HG03103 (cell line): Measurements from ENCODE around the gene BRAT1.
"Not testable (repeated sequence)": the region's sequence is repeated elsewhere in the genome, so short reads cannot be mapped to it uniquely, and the experiment has no call there.

Source experiments
- ATAC-seq: cut with Tn5 transposase; IDR thresholded peaks from one replicate; pipeline ENCODE4 v1.9.1; 2021; ENCODE audit warnings: low read depth; ENCODE audit not compliant: unreplicated experiment

Gene BRAT1

DNA sequence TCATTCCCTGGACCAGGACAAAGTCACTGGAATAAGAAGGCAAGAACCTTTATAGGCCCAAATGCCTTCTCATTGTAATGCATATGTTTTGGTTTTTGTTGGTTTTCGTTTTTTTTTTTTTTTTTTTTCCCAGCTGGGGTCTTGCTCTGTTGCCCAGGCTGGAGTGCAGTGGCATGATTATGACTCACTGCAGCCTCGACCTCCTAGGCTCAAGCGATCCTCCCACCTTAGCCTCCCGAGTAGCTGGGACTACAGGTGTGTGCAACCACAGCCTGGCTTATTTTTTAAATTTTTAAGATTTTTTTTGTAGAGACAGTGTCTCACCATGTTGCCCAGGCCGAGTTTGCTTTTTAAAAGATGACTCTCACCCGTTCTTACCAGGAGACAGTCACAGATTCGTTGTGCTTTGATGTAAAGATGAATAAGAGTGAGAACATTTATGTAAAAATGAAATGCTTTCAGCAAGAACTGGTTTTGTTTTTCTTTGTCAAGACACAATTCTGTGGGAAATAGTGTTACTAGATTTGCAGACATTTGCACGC is 11.1 kb upstream of the BRAT1 start:
- peak; percentile 36 for ATAC-seq

DNA sequence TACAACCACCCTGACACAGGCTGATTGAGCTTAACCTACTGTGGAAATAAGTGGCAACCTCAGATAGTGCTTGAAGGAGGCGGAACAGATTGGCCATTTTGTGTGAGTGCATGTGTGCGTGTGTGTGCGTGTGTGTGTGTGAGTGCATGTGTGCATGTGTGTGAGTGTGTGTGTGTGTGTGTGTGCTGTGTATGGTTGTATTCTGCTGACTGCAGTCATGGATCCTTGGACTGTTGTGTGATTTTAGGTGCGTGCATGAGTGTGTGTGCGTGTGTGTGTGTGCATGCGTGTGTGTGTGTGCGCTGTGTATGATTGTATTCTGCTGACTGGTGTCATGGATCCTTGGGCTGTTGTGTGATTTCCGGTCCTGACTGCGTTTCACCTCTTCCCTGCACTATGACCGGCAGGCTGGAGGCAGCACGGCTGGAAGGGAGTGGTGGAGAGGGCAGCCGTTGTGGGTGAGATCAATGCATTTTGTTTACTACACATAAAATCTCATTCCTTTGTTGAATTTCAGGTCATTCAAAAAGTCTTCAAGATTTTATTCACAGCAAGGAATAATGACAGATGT is 9.7 kb upstream of the BRAT1 start:
- no peak for ATAC-seq

DNA sequence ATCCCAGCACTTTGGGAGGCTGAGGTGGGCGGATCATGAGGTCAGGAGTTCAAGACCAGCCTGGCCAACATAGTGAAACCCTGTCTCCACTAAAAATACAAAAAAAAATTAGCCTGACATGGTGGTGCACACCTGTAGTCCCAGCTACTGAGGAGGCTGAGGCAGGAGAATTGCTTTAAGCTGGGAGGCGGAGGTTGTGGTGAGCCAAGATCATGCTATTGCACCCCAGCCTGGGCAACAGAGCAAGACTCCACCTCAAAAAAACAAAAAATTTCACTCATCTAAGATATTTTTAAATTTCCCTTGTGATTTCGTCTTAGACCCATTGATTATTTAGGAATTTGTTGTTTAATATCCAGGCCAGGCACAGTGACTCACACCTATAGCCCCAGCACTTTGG is 8.6 kb upstream of the BRAT1 start:
- ATAC-seq, result not testable (repeated sequence)

DNA sequence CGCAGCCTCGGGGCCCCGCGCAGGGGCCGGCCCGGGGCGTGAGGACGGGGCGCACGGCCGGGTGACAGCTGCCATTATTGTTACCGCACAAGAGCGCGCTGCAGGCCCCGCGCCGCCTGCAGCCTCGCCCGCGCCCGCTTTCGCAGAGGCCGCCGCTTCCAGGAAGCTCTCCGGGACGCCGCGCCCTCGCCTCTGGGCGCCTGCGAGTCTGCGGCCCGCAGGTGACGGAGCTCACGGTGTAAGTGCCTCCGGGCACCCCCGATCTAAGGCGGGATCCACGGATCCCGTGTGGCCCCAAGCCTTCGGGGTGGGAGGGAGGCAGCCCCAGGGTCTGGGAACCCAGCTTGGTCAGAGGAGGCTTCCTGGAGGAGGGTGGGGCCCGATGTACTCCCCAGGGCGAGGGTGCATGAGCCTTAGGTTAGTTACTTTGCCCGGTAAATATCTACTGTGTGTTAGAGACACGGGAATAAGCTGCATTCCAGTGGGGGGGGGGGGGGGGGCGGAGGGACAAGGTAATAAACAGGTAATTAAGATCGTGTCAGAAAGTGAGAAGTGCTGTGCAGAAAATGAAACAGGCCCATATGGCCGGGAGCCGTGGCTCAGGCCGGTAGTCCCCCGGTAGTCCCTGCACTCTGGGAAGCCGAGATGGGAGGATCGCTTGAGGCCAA is 4.1 kb upstream of the BRAT1 start:
- peak; percentile 14 for ATAC-seq

DNA sequence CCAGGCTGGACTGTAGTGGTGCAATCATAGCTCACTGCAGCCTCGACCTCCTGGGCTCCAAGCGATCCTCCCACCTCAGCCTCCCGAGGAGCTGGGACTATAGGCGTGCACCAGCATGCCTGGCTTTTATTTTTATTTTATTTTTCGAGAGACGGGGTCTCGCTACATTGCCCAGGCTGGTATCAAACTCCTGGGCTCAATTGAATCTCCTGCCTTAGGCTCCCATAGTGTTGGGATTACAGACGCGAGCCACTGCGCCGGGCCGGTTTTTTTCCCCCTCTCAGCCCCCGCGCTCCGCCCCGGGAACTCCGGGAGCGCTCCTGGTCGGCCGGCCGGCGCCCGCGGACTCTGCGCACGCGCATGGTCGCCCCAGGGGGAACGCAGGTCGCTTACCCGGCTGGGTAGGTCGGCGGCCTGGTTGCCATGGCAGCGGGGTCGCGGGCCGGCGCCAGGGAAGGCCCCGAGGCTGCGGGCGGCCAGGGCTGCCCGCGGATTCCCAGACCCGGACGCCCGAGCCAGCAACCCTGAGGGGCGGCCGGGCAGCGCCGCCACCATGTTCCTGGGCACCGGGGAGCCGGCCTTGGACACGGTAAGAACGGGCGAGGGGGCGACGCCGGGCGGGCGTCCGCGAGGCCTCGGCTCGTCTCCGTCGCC is 3.4 kb upstream of the BRAT1 start, which contains the start of gene IQCE:
IQCE (plus strand) TSS at position 351 of the 654 bp plus-strand sequence; CDS start at position 554, 203 bp downstream.
- ATAC-seq, result peak; percentile 64

DNA sequence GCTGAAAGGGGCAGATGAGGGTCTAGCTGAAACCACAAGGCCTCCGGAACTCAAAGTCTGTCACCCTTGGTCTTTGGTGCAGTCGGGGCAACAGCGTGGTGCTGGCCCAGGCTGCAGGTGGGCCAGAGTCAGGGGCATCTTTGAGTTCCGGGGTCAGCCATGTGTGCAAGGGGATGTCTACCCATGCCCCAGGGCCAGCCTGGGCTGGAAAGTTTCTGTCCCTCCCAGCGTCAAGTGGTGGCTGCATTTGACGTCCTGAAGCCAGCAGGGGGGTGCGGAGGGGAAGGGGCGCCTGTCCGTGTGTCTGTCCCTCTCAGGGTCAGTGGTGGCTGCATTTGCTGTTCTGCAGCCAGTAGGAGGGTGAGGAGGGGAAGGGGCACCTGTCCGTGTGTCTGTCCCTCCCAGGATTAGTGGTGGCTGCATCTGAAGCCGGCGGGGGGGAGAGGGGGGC is 638 bp downstream of the BRAT1 start:
- no peak for ATAC-seq

DNA sequence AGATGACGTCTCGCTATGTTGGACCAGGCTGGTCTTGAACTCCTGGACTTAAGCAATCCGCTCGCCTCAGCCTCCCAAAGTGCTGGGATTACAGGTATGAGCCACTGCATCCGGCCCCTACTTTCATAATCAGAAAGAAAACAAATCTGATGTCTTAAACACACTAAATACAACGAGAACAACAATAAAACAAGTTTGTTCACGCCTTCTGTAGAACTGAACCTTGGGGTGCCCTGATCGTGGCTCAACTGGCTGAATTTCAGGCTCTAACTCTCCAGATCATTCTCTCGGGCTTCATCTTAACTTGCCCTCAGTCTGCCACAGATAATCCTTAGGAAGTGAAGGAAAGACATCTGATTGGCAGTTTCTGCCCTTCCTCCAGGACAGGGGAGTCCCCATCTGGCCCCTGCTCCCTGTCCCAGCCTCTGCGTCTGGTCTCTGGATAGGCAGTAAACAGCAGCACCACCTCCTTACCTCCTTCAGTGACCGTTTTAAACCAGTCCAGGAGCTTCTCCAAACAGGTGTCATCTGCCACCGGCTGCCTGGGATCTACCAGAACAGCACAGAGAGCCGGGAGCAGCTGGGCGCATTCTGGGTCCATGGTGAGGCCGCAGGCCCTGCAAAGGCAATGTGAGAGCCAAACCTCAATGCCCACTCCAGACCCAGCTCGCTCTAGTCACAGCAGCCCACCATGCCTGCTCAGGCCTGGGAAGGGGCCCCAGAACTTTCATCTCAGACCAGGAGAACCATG is 1.3 kb downstream of the BRAT1 start:
- no peak for ATAC-seq

DNA sequence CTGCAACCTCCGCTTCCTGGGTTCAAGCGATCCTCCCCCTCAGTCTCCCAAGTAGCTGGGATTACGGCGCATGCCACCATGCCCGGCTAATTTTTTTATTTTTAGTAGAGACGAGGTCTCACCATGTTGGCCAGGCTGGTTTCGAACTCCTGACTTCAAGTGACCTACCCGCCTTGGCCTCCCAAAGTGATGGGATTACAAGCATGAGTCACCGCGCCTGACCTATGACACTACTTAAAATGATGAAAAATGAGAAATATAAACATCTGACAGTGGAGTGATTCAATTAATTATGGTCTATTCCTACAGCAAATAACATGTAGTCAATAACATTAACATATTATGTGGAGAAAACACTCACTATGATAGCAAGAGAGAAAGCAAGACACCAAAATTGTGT is 2.2 kb downstream of the BRAT1 start:
- no peak for ATAC-seq

DNA sequence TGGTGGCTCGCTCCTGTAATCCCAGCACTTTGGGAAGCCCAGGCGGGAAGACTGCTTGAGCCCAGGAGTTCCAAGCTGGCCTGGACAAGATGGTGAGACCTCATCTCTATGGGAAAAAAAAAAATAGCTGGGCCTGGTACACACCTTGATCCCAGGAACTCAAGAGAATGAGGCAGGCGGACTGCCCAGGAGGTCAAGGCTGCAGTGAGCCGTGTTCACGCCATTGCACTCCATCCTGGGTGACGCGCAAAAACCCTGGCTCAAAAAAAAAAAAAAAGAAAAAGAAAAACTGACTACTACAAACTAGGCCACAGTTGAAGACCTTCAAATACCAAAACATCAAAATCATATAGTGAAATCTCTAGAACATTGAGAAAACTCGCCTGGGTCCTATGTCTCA is 3.9 kb downstream of the BRAT1 start:
- no peak for ATAC-seq

DNA sequence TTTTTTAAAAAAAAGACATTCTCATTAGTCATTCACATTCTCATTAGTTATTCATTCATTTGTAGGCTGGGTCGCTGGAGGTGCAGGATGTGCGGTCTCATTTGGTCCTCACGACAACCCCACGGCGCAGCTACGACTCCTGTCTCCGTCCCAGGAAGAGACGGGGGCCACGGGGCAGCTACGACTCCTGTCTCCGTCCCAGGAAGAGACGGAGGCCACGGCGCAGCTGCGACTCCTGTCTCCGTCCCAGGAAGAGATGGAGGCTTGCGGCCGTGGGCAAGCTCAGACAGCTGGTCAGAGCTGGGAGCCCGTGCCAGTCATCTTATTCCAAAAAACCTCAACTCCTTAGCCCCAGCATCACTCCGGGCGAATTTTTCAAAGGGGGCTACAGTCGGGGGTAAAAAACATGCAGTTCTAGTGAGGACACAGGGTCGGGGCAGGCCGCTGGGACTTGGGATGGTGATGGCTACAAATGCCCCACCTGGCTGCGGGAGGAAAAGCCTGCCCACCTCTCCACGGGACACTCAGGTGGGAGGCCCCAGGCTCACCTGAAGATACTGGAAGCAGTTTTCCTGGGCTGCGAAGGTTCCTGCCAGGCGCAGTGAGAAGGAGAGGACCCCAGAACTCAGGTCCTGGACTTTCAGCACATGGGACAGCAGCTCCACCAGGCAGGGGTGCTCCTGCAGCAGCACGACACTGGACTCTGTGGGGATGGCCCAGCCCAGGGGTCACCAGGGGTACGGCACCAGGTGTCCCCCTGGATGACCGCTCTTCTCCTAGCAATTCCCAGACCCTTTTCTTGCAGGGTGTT is 8.3 kb downstream of the BRAT1 start:
- no peak for ATAC-seq

DNA sequence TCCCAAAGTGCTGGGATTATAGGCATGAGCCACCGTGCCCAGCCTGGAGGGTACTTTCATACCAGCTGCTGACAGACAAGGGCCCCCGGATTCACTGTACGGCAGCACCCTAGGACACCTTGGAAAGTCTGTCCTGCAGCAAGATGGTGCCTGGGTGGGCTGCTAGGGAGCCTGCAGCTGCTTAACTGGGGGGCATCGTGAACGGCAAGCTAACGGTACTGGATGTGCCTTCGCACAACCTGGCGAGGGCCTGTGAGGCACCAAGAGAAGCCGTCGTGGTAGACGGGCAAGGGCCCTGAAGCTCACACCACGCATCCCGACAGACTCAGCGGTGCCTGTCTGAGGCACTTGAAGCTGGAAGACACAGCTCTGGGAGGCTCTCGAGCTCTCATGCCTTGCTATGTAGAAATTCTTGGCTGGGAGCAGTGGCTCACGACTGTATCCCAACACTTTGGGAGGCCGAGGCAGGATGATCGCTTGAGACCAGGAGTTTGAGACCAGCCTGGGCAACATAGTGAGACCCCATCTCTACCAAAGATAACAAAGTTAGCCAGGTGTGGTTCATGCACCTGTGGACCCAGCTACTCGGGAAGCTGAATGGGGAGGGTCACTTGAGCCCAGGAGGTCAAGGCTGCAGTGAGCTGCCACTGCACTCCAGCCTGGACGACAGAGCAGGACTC is 9.4 kb downstream of the BRAT1 start:
- no peak for ATAC-seq

DNA sequence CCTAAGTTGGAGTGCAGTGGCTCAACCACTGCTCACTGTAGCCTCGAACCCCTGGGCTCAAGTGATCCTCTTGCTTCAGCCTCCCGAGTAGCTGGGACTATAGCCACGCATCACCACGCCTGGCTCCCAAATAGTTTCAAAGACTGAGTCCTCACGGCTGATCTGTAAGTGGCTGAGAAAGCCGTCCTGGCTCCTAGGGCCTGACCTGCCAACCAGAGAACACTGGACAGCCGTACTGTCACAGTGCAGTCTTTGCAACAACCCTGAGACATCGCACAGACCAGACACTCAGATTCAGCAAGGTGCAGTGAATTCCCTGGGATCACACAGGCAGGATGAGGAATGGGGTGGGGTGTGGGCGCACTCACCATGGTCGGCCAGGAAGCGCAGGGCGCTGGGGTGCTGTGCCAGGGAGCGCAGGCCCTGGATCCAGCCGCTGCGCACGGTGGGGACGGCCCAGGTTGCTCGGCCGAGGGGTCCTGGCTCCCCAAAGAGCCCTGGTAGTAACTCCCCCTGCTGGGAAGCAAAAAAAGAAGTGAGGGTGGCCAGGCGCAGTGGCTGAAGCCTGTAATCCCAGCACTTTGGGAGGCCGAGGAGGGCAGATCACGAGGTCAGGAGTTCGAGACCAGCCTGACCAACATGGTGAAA is 10.7 kb downstream of the BRAT1 start:
- ATAC-seq, result no peak

DNA sequence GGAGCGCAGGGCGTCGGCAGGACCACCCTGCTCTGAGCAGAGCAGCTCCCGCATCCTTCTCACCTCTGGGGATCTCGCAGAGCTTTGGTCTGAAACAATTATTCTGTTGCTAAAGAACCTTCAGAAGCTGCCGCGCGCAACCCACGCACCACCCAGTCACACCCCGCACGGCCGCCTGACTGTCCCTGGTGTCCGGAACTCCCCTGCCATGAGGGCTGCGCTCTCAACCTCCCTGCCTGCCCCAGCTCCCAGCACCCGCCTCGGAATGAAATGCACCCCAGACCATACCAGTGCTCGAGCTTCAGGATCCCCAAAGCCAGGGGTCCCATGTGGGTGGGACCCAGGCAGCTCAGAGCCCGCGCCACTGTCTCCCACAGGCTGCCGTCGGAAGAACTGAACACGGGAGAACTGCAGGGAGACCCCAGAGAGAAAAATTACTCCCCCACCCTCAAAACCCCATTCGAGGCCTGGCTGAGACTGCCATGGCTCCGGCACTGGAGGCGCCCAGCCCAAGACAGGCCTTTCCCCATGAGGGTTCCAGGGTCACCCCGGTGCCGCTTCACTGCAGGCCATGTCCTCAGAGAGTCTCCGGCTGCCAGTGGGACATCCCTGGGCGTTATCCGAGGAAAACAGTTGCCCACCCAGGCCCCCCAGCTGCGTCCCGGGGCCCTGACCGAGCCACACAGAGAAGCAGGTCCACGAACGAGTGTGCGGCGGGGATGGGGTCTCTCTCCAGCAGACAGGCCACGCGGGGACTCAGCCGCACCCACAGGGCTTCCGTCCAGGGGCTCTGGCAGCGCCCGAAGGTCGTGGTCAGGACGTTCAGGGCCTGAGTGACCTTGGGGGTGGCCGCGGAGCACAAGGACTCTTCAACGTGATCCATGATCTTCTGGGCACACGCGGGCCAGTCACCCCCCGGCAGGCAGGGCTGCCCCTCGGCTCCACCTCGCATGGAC is 12.1 kb downstream of the BRAT1 start:
- ATAC-seq, result no peak

DNA sequence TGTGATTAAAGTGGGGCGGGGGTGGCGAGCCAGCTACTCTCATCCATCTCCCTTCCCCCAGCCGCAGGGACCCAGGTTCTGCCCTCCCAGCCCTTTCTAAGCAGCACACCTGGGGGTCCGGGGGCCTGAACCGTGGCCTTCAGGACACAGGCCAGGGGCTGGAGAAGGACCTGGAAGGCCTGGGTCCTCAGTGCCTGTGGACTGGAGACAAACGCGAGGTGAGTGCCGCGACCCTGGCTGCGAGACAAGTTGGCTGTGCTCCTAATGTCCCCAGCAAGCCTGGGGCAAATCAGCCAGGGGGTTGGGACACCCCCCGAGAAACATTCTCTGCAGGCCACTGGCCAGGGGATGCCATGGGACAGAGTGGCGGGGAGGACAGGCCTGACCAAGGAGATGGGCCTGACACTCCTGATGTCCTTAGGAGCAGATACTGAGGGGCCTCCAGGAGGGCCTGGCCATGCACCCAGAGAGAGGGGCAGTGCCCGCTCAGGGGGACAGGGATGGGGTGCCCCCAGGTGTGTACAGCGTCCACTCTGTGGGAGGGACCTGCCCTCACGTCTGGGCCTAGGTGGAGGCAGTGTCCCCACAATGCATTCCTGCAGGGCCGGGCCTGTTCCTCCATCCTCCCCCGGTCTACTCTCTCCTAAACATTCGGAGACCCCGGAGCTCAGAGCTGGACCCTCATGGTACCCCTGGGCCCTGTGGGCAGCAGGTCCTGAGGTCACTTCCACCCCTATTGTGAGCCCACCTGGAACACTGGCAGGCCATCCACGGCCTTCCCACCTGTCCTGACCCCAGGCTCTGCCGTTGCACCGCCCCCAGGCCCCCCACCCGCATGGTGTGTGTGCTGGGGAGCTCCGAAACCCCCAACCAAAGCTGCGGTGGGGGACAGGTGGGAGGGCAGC is 13.1 kb downstream of the BRAT1 start:
- ATAC-seq, result no peak

DNA sequence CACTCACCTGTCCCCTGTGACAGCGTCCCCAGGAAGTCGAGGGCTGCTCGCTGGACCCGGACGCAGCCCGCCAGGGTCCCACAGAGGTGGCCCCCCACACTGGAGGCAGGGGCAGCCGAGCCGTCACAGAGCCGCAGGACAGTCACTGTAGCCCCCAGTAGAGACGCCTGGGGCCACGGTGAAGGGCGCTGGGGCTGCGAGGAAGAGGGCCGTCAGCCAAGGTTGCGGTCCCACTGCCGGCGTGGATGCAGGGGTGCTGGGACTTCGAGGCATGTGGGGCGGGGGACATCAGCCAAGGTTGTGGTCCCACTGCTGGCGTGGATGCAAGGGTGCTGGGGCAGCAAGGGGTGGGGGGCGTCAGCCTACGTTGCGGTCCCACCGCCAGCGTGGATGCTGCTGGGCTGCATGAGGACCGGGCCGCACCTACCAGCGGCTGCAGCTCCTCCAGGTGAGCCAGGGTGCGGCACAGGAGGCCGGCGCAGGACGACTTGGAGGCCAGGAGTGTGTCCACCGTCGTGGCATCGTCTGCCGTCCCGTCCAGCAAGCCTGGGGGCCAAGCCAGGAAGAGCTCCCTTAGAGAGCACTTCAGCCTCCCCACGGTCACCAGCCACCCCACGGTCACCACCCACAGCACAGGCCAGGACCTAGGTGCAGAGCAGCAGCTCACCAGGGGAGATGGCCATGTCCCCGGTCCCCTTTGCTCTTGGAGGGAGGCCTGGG is 13.9 kb downstream of the BRAT1 start:
- ATAC-seq, result no peak

DNA sequence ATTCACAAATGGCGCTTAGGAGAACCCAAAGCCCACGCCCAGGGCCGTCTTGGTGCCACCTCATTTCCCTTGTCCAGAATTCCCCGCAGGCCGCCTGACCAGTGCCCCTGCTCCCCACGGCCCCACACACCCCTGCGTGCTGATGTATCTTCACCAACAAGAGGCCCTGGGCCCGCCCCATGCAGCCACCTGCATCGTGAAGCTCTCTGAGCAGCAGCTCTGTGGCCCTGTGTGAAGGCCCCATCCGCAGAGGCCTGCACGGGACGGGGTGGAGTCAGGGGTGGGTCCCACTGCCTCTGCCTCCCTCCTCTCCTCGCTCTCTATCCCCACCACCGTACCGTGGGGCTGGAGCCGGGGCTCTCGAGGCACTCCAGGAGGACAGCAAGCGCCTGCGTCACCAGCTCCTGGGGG is 14.7 kb downstream of the BRAT1 start:
- no peak for ATAC-seq
